Fibroblast of pulmonary artery (primary cell): ENCODE measurements around the gene TAF6.

ENCODE experiments used
- DNase-seq: peaks from one replicate; pipeline ENCODE4 v3.0.0-alpha.2; 2010; ENCODE audit warnings: low read depth
- H3K4me3 ChIP-seq: replicated peaks from 2 replicates; pipeline ENCODE4 v1.5.1; 2011; ENCODE audit warnings: low read depth, mild to moderate bottlenecking, control low read depth, low read length, moderate library complexity
- TF ChIP-seq, protein P1 (sequence below): IDR thresholded peaks from 2 replicates; pipeline ENCODE4 v1.5.1; 2011; ENCODE audit warnings: mild to moderate bottlenecking, control low read depth, low read length, inconsistent platforms; ENCODE audit errors: missing control alignments

Gene TAF6

DNA sequence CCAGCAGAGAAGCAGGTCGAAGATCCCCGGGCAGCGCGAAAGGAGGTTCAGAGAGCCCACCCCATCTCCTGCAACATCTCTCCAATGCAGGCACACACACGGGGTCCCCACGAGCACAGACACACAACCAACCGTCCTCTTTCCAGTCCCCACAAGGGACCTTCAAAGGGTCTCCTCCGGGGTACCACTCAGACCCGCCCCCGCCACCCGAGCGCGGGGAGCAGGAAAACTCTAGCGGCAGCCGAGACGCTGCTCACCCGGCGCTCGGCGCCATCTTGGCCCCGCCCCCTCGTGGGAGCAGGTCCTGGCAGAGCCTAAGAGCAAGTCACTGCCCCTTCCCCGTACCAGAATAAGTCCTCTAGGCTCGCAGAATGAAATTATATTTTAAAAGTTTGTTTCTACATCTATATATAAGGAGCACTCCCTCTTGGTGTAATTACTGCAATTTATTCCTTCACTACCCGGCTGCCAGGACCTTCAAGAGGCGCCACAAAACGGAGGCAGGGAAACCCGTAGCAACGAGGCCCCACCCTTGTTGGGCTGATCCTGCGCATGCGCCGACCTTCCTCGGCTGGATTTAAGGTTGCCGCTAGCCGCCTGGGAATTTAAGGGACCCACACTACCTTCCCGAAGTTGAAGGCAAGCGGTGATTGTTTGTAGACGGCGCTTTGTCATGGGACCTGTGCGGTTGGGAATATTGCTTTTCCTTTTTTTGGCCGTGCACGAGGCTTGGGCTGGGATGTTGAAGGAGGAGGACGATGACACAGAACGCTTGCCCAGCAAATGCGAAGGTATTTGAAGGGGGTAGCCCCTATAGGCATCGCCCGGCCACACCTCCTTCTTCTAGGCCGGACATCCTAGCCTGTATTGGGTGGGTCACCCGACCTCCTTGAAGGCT lies at the start of gene TAF6, which contains the start of gene CNPY4:
TSS of gene TAF6 (minus strand) at position 287 of the 898 bp plus-strand sequence. CDS start 5,149 bp downstream, outside the sequence.
TSS of gene CNPY4 (plus strand) at position 563 of the 898 bp plus-strand sequence. CDS start at position 674, 111 bp downstream.
- peak; percentile 98 for DNase-seq
- TF ChIP-seq, protein P1, sequence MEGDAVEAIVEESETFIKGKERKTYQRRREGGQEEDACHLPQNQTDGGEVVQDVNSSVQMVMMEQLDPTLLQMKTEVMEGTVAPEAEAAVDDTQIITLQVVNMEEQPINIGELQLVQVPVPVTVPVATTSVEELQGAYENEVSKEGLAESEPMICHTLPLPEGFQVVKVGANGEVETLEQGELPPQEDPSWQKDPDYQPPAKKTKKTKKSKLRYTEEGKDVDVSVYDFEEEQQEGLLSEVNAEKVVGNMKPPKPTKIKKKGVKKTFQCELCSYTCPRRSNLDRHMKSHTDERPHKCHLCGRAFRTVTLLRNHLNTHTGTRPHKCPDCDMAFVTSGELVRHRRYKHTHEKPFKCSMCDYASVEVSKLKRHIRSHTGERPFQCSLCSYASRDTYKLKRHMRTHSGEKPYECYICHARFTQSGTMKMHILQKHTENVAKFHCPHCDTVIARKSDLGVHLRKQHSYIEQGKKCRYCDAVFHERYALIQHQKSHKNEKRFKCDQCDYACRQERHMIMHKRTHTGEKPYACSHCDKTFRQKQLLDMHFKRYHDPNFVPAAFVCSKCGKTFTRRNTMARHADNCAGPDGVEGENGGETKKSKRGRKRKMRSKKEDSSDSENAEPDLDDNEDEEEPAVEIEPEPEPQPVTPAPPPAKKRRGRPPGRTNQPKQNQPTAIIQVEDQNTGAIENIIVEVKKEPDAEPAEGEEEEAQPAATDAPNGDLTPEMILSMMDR: no peak
- peak within 1 kb of the TSS; percentile 97 for H3K4me3 ChIP-seq

DNA sequence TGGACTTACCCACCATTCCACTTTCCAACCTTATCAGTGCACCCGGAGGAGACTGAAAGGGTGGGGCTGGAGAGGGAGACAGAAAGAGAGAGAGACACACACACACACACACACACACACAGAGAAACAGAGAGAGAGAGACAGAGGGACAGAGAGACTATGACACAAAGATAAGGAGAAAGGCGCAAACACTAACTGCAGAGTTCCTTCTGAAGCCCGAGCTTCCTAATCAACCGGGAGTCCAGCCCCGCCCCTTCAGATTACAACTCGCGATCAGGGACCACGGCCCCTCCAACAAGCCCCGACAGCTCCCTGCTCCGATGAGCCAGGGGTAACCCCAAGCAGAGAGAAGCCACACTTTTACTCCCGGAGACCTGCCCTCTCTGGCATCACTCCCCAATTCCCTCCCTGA lies 48.8 kb upstream of the TAF6 start:
- no peak for DNase-seq
- H3K4me3 ChIP-seq: peak overlapping the region; percentile 48
- TF ChIP-seq, protein P1: no peak

DNA sequence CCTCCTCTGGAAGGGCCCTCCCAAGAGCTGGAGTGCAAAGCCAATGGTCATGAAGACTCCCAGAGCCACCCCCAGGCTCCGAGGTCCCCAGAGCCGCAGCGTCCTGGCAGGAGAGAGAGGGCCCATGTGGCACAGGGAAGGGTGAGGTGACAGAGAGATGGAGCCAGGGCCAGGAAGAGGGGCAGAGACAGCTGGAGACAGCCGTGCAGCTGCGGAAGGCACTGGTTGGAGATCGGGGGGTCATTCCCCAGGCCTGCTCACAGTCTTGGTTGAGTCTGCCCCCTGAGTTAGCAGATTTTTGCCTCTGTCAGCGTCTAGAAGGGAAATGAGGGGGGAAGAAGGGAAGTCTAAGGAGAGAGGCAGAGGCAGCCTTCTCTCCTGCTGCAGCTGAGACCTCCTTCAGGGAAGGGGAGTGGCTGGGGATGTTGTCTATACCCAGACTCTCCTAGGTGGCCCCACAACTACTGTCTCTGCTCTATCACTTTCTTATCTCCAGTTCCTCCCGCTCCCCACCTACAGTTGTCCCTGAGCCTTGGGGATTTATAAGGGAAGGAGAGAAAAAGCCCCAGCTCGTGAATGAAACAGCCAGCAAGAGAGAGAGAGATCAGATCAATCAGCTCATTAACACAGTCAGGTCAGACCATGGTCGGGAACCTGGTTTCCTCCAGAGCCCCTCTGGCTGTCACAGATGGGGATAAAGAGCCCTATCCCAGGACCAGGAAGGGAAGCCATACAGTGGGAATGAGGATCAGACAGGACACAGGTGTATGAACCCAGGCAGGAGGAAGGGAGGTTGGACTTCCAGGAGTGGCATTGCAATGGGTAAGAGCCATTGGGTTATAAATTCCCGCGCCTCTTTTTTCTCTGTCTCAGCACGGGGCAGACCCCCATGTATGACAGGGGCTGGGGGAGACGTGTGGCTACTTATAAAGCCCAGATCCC lies 48.1 kb upstream of the TAF6 start:
- TF ChIP-seq, protein P1: no peak
- peak overlapping the region; percentile 48 for H3K4me3 ChIP-seq
- DNase-seq: no peak

DNA sequence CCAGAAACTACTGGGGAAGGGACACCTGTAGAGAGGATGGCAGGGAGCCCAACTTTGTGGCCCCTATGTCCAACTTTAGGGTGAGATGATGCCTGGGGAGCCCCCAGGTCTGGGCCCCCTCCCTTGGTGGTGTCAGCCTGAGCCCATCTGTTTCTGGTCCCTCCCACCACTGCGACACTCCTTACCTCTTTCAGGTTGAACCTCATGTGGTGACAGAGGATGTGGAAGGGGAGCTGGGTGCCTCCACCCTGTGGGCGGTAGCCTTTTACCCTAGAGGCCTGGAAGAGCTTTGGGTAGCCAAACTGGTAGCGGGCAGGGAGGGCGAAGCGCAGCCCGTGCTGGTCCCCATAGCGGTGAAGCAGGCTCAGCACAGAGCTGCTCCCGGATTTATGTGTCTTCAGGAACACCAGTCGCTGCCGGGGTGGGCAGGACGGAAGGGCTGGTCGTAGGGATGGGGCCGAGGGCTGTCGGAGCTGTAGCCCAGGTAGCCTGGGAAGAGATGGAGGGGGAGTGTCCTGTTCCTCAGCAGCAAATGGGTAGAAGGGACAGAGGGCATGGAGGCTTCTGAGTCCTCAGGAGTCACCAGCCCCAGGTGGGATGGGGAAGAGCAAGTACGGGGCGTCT lies 47.3 kb upstream of the TAF6 start:
- TF ChIP-seq, protein P1: no peak
- no peak for DNase-seq
- no peak overlapping the region for H3K4me3 ChIP-seq

DNA sequence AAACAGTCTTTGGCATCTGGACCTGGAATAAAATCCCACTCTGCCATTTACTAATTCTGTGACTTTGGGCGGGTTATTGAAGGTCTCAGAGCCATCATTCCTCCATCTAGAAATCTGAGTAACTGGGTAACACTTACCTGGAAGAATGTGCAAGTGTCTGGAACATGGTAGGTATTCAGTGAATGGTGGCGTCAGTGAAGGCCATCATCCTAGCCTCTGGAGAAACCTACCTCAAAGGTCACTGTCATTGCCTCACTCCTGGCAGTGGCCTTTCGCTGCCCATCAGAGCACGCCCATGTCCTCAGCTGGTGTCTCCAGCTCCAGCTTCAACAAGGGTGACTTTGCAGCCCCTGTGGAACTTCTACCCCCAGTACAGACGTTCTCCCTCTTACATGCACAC lies 44.7 kb upstream of the TAF6 start:
- TF ChIP-seq, protein P1: no peak
- H3K4me3 ChIP-seq: no peak overlapping the region
- no peak for DNase-seq

DNA sequence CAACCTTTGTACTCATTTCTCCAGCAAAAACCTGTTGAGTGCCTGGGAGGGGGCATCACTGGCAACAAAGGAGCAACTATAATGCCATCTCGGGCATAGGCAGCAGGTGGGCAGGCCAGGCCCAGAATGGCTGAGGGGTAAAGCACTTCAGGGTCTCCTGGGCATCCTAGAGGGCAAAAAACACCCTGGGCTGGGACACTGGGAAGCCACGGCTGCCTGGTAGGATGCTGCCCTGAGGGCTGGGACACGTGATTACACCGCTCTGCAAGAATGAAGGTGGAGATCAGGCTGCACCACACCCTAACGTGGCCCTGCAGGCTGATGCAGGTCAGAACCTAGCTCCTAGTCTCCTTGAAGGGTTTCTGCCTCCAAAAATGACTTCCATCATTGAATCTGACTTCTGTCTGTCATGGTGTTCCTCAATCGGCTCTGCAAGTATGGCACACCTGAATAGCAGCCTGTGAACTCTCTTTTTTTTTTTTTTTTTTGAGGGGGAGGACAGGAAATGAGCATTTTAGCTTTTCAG lies 43.9 kb upstream of the TAF6 start:
- H3K4me3 ChIP-seq: no peak overlapping the region
- TF ChIP-seq, protein P1: no peak
- DNase-seq: no peak
